ENCODE results near the gene GPC5. TPM values are rescaled to one million over a fixed set of nuclear protein-coding genes. Genes with fewer than 3 reads are reported as not detected.

The GPC5 gene
- total RNA-seq, 1 donor from 2014 or later, result 0.07 TPM

GRCh38 chr13:92297971-92298942, 899.8 kb downstream of the GPC5 start:
- Histone ChIP-seq H3F3A (ENCODE audit: low read depth) (no peaks in the 10 kb centered on the region), H3K9ac (no peak overlapping the region), H3K4me2 (no peak overlapping the region), H4K20me1 (ENCODE audit: low read depth) (no peaks in the 10 kb centered on the region), H2AFZ (replicated peaks) (peak overlapping the region; percentile 86), H3K79me2 (ENCODE audit: low read depth) (no peaks in the 10 kb centered on the region), H3K9me3 (ENCODE audit: low read depth) (no peaks in the 10 kb centered on the region), H3K27ac (no peak overlapping the region), H3K4me3 (no peak overlapping the region), H3K27me3 (no peaks in the 10 kb centered on the region), H3K4me1 (peaks cover 10% of the 10 kb centered on the region), H3K36me3 (no peaks in the 10 kb centered on the region)
- Mint-ChIP-seq H3K27ac (no peak overlapping the region), H3K4me1 (no peaks in the 10 kb centered on the region), H3K4me3 (no peak overlapping the region), H3K36me3 (no peaks in the 10 kb centered on the region), H3K9me3 (peaks cover 4% of the 10 kb centered on the region), H3K27me3 (ENCODE audit: insufficient read depth, low read depth) (peaks cover 3% of the 10 kb centered on the region)
- TF ChIP-seq EZH2phosphoT487 (IDR thresholded peaks at IDR 0.05) (no peak), EZH2 (IDR thresholded peaks at IDR 0.05) (no peak), CTCF (IDR thresholded peaks at IDR 0.05) (peak; percentile 16)
- DNase-seq (ENCODE audit: low spot score), result peak; percentile 23

GRCh38 chr13:92300651-92301050, 902.2 kb downstream of the GPC5 start:
- Histone ChIP-seq H3K79me2 (ENCODE audit: low read depth) (no peaks in the 10 kb centered on the region), H4K20me1 (ENCODE audit: low read depth) (no peaks in the 10 kb centered on the region), H3K9me3 (ENCODE audit: low read depth) (no peaks in the 10 kb centered on the region), H3K4me3 (no peak overlapping the region), H3K9ac (no peak overlapping the region), H3F3A (ENCODE audit: low read depth) (no peaks in the 10 kb centered on the region), H3K36me3 (no peaks in the 10 kb centered on the region), H2AFZ (replicated peaks) (no peak overlapping the region), H3K27me3 (no peaks in the 10 kb centered on the region), H3K4me1 (peaks cover 12% of the 10 kb centered on the region), H3K27ac (no peak overlapping the region), H3K4me2 (no peak overlapping the region)
- Mint-ChIP-seq H3K4me1 (no peaks in the 10 kb centered on the region), H3K36me3 (no peaks in the 10 kb centered on the region), H3K27me3 (ENCODE audit: insufficient read depth, low read depth) (peaks cover 3% of the 10 kb centered on the region), H3K27ac (no peak overlapping the region), H3K9me3 (peaks cover 4% of the 10 kb centered on the region), H3K4me3 (no peak overlapping the region)
- DNase-seq (ENCODE audit: low spot score), result no peak
- TF ChIP-seq CTCF (IDR thresholded peaks at IDR 0.05) (no peak), EZH2 (IDR thresholded peaks at IDR 0.05) (no peak)

GRCh38 chr13:92303428-92303827, 905.0 kb downstream of the GPC5 start:
- H3K4me3 Mint-ChIP-seq, result no peak overlapping the region
- no peak overlapping the region for H3K27ac Mint-ChIP-seq
- DNase-seq (ENCODE audit: low spot score), result no peak
- TF ChIP-seq EZH2phosphoT487 (IDR thresholded peaks at IDR 0.05) (no peak), CTCF (IDR thresholded peaks at IDR 0.05) (no peak), EZH2 (IDR thresholded peaks at IDR 0.05) (no peak)
- Histone ChIP-seq H3K4me1 (peaks cover 25% of the 10 kb centered on the region), H3K36me3 (no peaks in the 10 kb centered on the region), H3K27ac (no peak overlapping the region), H2AFZ (replicated peaks) (no peak overlapping the region), H3K79me2 (ENCODE audit: low read depth) (no peaks in the 10 kb centered on the region), H3K9ac (no peak overlapping the region), H3K4me3 (no peak overlapping the region), H4K20me1 (ENCODE audit: low read depth) (no peaks in the 10 kb centered on the region), H3K4me2 (no peak overlapping the region), H3K27me3 (no peaks in the 10 kb centered on the region), H3F3A (ENCODE audit: low read depth) (peaks cover 10% of the 10 kb centered on the region), H3K9me3 (ENCODE audit: low read depth) (no peaks in the 10 kb centered on the region)
- H3K36me3 Mint-ChIP-seq, result no peaks in the 10 kb centered on the region
- no peaks in the 10 kb centered on the region for H3K9me3 Mint-ChIP-seq
- H3K4me1 Mint-ChIP-seq, result no peaks in the 10 kb centered on the region
- H3K27me3 Mint-ChIP-seq (ENCODE audit: insufficient read depth, low read depth), result no peaks in the 10 kb centered on the region
